ENCODE data around the gene MUC2. TPM values are rescaled to one million over a fixed set of nuclear protein-coding genes. Genes with fewer than 3 reads are reported as not detected.

MUC2 gene
- total RNA-seq, 1 donor from 2014 or later = under 0.01 TPM

- DNase-seq = no peak
Measured at GRCh38 chr11:1036931-1037330, 37.7 kb upstream of the MUC2 start.

- no peak for DNase-seq
Measured at GRCh38 chr11:1037506-1038055, 37.1 kb upstream of the MUC2 start.

- no peak for DNase-seq
Measured at GRCh38 chr11:1038361-1038760, 36.3 kb upstream of the MUC2 start.

GRCh38 chr11:1038921-1039320 is 35.8 kb upstream of the MUC2 start:
- DNase-seq = no peak

- no peak for DNase-seq
Measured at GRCh38 chr11:1039481-1040427, 34.9 kb upstream of the MUC2 start.

- DNase-seq = no peak
Measured at GRCh38 chr11:1040428-1041148, 34.1 kb upstream of the MUC2 start.

GRCh38 chr11:1041149-1041467 is 33.6 kb upstream of the MUC2 start:
- DNase-seq = no peak

GRCh38 chr11:1041471-1041870 is 33.2 kb upstream of the MUC2 start:
- no peak for DNase-seq

- no peak for DNase-seq
Measured at GRCh38 chr11:1041936-1042608, 32.6 kb upstream of the MUC2 start.

GRCh38 chr11:1042626-1043562 is 31.8 kb upstream of the MUC2 start:
- DNase-seq = no peak

- no peak for DNase-seq
Measured at GRCh38 chr11:1043563-1044096, 31.0 kb upstream of the MUC2 start.

- no peak for DNase-seq
Measured at GRCh38 chr11:1044160-1044559, 30.5 kb upstream of the MUC2 start.

GRCh38 chr11:1047595-1048156 is 27.0 kb upstream of the MUC2 start:
- DNase-seq = no peak

GRCh38 chr11:1048375-1049070 is 26.2 kb upstream of the MUC2 start:
- no peak for DNase-seq

- DNase-seq = no peak
Measured at GRCh38 chr11:1049071-1049405, 25.6 kb upstream of the MUC2 start.

- no peak for DNase-seq
Measured at GRCh38 chr11:1049431-1049891, 25.2 kb upstream of the MUC2 start.

- no peak for DNase-seq
Measured at GRCh38 chr11:1049911-1050580, 24.6 kb upstream of the MUC2 start.

- no peak for DNase-seq
Measured at GRCh38 chr11:1050581-1051355, 23.9 kb upstream of the MUC2 start.

Data from skin of body (tissue), 2 donors.